ENCODE results near the gene NBR1. TPM values are rescaled to one million over a fixed set of nuclear protein-coding genes. Genes with fewer than 3 reads are reported as not detected.

NBR1 gene
- total and polyA plus RNA-seq, 2 of the 8 experiments (the other 6 are each of a cell fraction or from before 2014, with no cell fraction given), result 13.5 to 36.0 TPM

DNA sequence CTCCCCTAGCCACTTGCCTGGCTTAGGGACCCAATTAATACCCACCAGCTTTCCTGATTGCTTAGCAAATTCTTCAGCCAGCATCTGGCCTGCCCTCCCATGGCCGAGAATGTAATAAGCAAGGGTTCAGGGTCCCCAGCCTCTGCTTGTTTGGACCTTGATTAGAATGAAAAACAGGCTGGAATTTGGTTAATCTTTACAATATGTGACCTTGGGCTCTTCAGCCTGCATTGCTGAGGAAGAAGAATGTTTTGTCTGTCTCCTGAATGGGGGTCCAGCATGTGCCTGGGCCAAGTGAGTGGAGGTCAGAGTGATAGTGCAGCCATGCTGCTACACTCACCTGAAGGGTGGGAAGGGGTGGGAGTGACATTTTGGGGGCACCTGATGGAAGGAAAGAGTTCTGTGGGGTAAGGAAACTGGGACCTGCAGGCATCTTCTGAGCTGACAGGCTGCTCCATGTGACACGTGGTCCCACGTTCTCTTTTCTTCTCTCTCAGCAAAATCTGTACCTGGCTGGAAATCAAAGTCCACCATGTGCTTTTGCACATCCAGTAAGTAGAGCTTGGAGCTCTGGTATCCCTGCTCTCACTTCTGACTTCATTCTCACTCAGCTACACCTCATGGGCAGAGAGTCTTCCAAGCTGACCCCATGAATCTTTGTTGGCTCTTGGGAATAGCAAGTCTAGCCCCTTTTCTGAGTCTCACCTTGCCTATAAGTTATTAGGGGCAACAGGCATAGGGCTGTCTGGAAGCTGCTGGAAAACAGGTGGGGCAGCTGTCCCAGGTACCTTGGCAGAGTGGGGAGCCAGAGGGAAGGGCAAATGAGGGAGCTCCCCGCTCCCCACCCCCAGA lies 46.0 kb downstream of the NBR1 start:
- POLR2A ChIA-PET (ENCODE audit: partially characterized antibody), result interaction anchor here (0.7 to 10.3 kb wide), 3 partner anchors 18 to 218 kb away, joined by 4 to 123 read pairs (median 7); partner anchors contain the start of gene RPL27

More for the DNA sequence above, 46.0 kb downstream of the NBR1 start:
- H3K4me2 ChIP-seq (ENCODE audit: insufficient read depth in 1 of 2, low read depth in 2 of 2, low read length in 2 of 2), result no peak overlapping the region
- FAIRE-seq (no peak), DNase-seq (ENCODE audit: low read depth in 1 of 2, low spot score in 2 of 2) (no peak)
- no peak overlapping the region for H3K14ac ChIP-seq (ENCODE audit: insufficient read length)
- no peak overlapping the region for H4K5ac ChIP-seq (ENCODE audit: insufficient read length, low read depth, low read length)
- peaks cover 0 to 2% (median 0%) of the 10 kb centered on the region in 4 experiments; a peak in 1 of 8 replicates for H3K36me3 ChIP-seq (ENCODE audit: control insufficient read depth in 2 of 4, insufficient read depth in 4 of 4, low read length in 3 of 4)
- no peak overlapping the region for H2BK20ac ChIP-seq (ENCODE audit: low read length)
- no peak overlapping the region for H2BK5ac ChIP-seq (ENCODE audit: low read depth, low read length)
- no peak overlapping the region for H2AK5ac ChIP-seq (ENCODE audit: low read depth, low read length)
- no peak overlapping the region for H3K56ac ChIP-seq (replicated peaks; ENCODE audit: insufficient read length, low read depth, low read length)
- no peaks in the 10 kb centered on the region for H3K79me1 ChIP-seq (ENCODE audit: low read depth, low read length)
- H3K23me2 ChIP-seq (ENCODE audit: low read depth, low read length), result peaks cover 5% of the 10 kb centered on the region; the same call in 1 of the 2 replicates
- no peak overlapping the region for H2BK15ac ChIP-seq (ENCODE audit: low read length)
- no peak overlapping the region for H2BK12ac ChIP-seq (ENCODE audit: low read depth, low read length)
- no peak overlapping the region for H3K4me3 ChIP-seq (ENCODE audit: extremely low read depth in 1 of 4, insufficient read depth in 2 of 4, low read depth in 3 of 4, low read length in 4 of 4)
- H3K9me3 ChIP-seq (ENCODE audit: insufficient read depth in 2 of 2, low read depth in 1 of 2, low read length in 1 of 2), result no peaks in the 10 kb centered on the region; a peak in 1 of 4 replicates
- H3K23ac ChIP-seq (ENCODE audit: insufficient read length), result no peak overlapping the region
- no peak overlapping the region for H3K9ac ChIP-seq (replicated peaks in 1 of 4; ENCODE audit: extremely low read depth in 1 of 4, low read depth in 3 of 4, low read length in 3 of 4)
- no peak overlapping the region for H4K91ac ChIP-seq (replicated peaks; ENCODE audit: insufficient read length, low read length)
- H2AFZ ChIP-seq (ENCODE audit: low read length), result no peak overlapping the region
- no peak overlapping the region for H3K18ac ChIP-seq (ENCODE audit: extremely low read depth, low read length)
- no peak overlapping the region for H4K8ac ChIP-seq (ENCODE audit: extremely low read depth, insufficient read depth, low read length)
- TF ChIP-seq RAD21 (IDR thresholded peaks at IDR 0.05 in 1 of 2, conservative IDR thresholded peaks at IDR 0.05 in 1 of 2; ENCODE audit: low read depth in 2 of 2, low read length in 2 of 2) (no peak; a peak in 1 of 4 replicates), CREB1 (IDR thresholded peaks at IDR 0.05) (no peak), SIX5 (IDR thresholded peaks at IDR 0.05; ENCODE audit: low read depth, low read length) (no peak), KDM5A (IDR thresholded peaks at IDR 0.05; ENCODE audit: low read length) (no peak), BRCA1 (IDR thresholded peaks at IDR 0.05; ENCODE audit: low read depth, low read length) (no peak), CHD2 (IDR thresholded peaks at IDR 0.05; ENCODE audit: low read length) (no peak), TEAD4 (IDR thresholded peaks at IDR 0.05; ENCODE audit: low read depth, low read length) (no peak), MAFK (IDR thresholded peaks at IDR 0.05; ENCODE audit: low read depth, low read length) (no peak), GABPA (IDR thresholded peaks at IDR 0.05; ENCODE audit: borderline replicate concordance, insufficient read depth, low read length) (no peak), SP1 (IDR thresholded peaks at IDR 0.05; ENCODE audit: low read depth, low read length) (no peak), RXRA (IDR thresholded peaks at IDR 0.05; ENCODE audit: insufficient read depth, low read depth, low read length) (no peak)
- TF ChIP-seq, protein P1, sequence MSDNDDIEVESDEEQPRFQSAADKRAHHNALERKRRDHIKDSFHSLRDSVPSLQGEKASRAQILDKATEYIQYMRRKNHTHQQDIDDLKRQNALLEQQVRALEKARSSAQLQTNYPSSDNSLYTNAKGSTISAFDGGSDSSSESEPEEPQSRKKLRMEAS (IDR thresholded peaks at IDR 0.05), result no peak
- H3K27me3 ChIP-seq (replicated peaks in 1 of 4; ENCODE audit: control insufficient read depth in 3 of 4, extremely low read depth in 1 of 4, insufficient read depth in 3 of 4, low read length in 3 of 4), result peaks cover 0 to 2% (median 0%) of the 10 kb centered on the region in 4 experiments; a peak in 1 of 7 replicates
- H3K79me2 ChIP-seq (ENCODE audit: control insufficient read depth in 1 of 2, insufficient read depth in 2 of 2, low read length in 2 of 2), result no peaks in the 10 kb centered on the region
- 96% methylated on average over 4 of the region's 4 CpGs; no CpG with 5 or more reads in 1 of the 2 experiments for WGBS, 2 experiments (ENCODE audit: extremely low coverage in 1 of 2, insufficient coverage in 1 of 2, insufficient read length in 1 of 2, insufficient replicate concordance in 2 of 2, low coverage in 1 of 2, low lambda C conversion rate in 2 of 2, missing lambda C conversion rate in 1 of 2)
- H3K4ac ChIP-seq (replicated peaks; ENCODE audit: insufficient read length, low read depth, low read length), result no peak overlapping the region
- no peak overlapping the region for H2BK120ac ChIP-seq (replicated peaks; ENCODE audit: low read depth, low read length)
- peaks cover 0 to 2% (median 0%) of the 10 kb centered on the region in 4 experiments; a peak in 3 of 7 replicates for H3K4me1 ChIP-seq (replicated peaks in 1 of 4; ENCODE audit: control insufficient read depth in 3 of 4, insufficient read depth in 4 of 4, low read length in 3 of 4)
- H4K20me1 ChIP-seq (replicated peaks in 1 of 2; ENCODE audit: control insufficient read depth in 1 of 2, insufficient read depth in 2 of 2, low read length in 2 of 2), result no peaks in the 10 kb centered on the region
- H3K27ac ChIP-seq (ENCODE audit: low read depth, low read length), result no peak overlapping the region
- CTCF ChIA-PET (ENCODE audit: partially characterized antibody), result interaction anchor here (0.6 to 1.6 kb wide), 7 partner anchors 9 to 193 kb away, joined by 3 to 7 read pairs (median 3); no protein-coding TSS in a partner anchor
